H1 (cell line): ENCODE results near the gene XIRP1. TPM values are rescaled to one million over a fixed set of nuclear protein-coding genes. Genes with fewer than 3 reads are reported as not detected.

Experiments
- BCL11A ChIP-seq, 2 experiments: IDR thresholded peaks; one replicate each; pipeline ENCODE4 v1.6.1; 2011; ENCODE audit warnings: low read depth in 2 of 2, low read length in 2 of 2, mild to moderate bottlenecking in 2 of 2
- CBX5 ChIP-seq: fragments of 300-800, 300-1000 bp; sonication (generic); IDR thresholded peaks from 2 replicates; pipeline ENCODE4 v1.7.1; 2016; ENCODE audit warnings: antibody characterized with exemption, low read length, low read depth
- CEBPB ChIP-seq: IDR thresholded peaks from 2 replicates; pipeline ENCODE4 v1.6.1; 2012; ENCODE audit warnings: low read depth, low read length
- CREB1 ChIP-seq: IDR thresholded peaks from 2 replicates; pipeline ENCODE4 v1.6.1; 2012; ENCODE audit warnings: inconsistent platforms
- EZH2 ChIP-seq: fragments of 200-600 bp; sonication (generic); IDR thresholded peaks from 2 replicates; pipeline ENCODE4 v1.7.1; 2012; ENCODE audit warnings: low read depth, mild to moderate bottlenecking, moderate library complexity, low read length, inconsistent platforms; ENCODE audit not compliant: severe bottlenecking
- FOSL1 ChIP-seq: IDR thresholded peaks from 2 replicates; pipeline ENCODE4 v1.6.1; 2011; ENCODE audit warnings: mild to moderate bottlenecking, low read depth, low read length, moderate library complexity; ENCODE audit not compliant: insufficient read depth
- GTF2F1 ChIP-seq: IDR thresholded peaks from 2 replicates; pipeline ENCODE4 v1.6.1; 2012; ENCODE audit warnings: low read depth, low read length, improper control_type of control experiment, borderline replicate concordance
- HDAC6 ChIP-seq: IDR thresholded peaks from one replicate; pipeline ENCODE4 v1.7.1; 2012; ENCODE audit warnings: low read depth, mild to moderate bottlenecking, inconsistent platforms, low read length, moderate library complexity
- KDM5A ChIP-seq: fragments of 200-600 bp; IDR thresholded peaks from 2 replicates; pipeline ENCODE4 v1.7.1; 2012; ENCODE audit warnings: mild to moderate bottlenecking, low read length, inconsistent platforms, mixed read lengths
- NRF1 ChIP-seq: IDR thresholded peaks from 2 replicates; pipeline ENCODE4 v1.6.1; 2011; ENCODE audit warnings: mild to moderate bottlenecking, low read depth, low read length, improper control_type of control experiment
- RAD21 ChIP-seq, 2 experiments: IDR thresholded peaks in 1 of 2; conservative IDR thresholded peaks in 1 of 2; 2 replicates each; pipeline ENCODE4 v1.6.1; 2011; ENCODE audit warnings: low read depth in 2 of 2, low read length in 2 of 2, improper control_type of control experiment in 1 of 2, inconsistent platforms in 1 of 2, mild to moderate bottlenecking in 1 of 2, moderate library complexity in 1 of 2
- RBBP5 ChIP-seq: IDR thresholded peaks from 2 replicates; pipeline ENCODE4 v1.7.1; 2012; ENCODE audit warnings: low read depth, mild to moderate bottlenecking, inconsistent platforms, low read length, moderate library complexity, borderline replicate concordance
- RFX5 ChIP-seq: IDR thresholded peaks from 2 replicates; pipeline ENCODE4 v1.6.1; 2011; ENCODE audit warnings: low read depth, low read length, improper control_type of control experiment, borderline replicate concordance
- RXRA ChIP-seq: IDR thresholded peaks from 2 replicates; pipeline ENCODE4 v1.6.1; 2011; ENCODE audit warnings: low read depth, mild to moderate bottlenecking, low read length, moderate library complexity; ENCODE audit not compliant: insufficient read depth
- SP1 ChIP-seq: IDR thresholded peaks from 2 replicates; pipeline ENCODE4 v1.6.1; 2011; ENCODE audit warnings: low read depth, low read length
- SP2 ChIP-seq: IDR thresholded peaks from 2 replicates; pipeline ENCODE4 v1.6.1; 2012; ENCODE audit warnings: mild to moderate bottlenecking, low read length, inconsistent platforms
- SRF ChIP-seq: IDR thresholded peaks from 2 replicates; pipeline ENCODE4 v1.6.1; 2011; ENCODE audit warnings: mild to moderate bottlenecking, low read depth, low read length, moderate library complexity
- YY1 ChIP-seq: IDR thresholded peaks from 2 replicates; pipeline ENCODE4 v1.6.1; 2011; ENCODE audit warnings: low read depth, mild to moderate bottlenecking, low read length
- polyA plus RNA-seq, 7 experiments: library from polyadenylated mRNA; depleted of rRNA in 3 of 7; stranded (reverse) in 5 of 7; unstranded in 2 of 7; fragments of >200 nt in 5 of 7; fragments of 200-250 nt in 2 of 7; gene quantifications; 1 replicate in 5 of 7; 2 replicates in 1 of 7; 4 replicates in 1 of 7; pipeline versions ENCODE4 v1.2.1 to v1.2.3, GENCODE V29; 2011 to 2013; ENCODE audit warnings: missing spikeins in 2 of 7, mixed read lengths in 2 of 7
- total RNA-seq: library from RNA; stranded (reverse); fragmentation: NEBNext Ultra II Directional; extraction: Animal tissue kit (Norgen Biotek cat#: 25700); gene quantifications from 2 replicates; pipeline ENCODE4 v1.2.1, GENCODE V29; 2021
- TF ChIP-seq, protein P1 (sequence below), 3 experiments: IDR thresholded peaks; 1 replicate in 2 of 3; 2 replicates in 1 of 3; pipeline versions ENCODE4 v1.5.1 to v1.6.1; 2011; ENCODE audit warnings: low read length in 3 of 3, mild to moderate bottlenecking in 3 of 3, inconsistent platforms in 2 of 3, low read depth in 1 of 3, moderate library complexity in 1 of 3; ENCODE audit not compliant: insufficient read depth in 1 of 3; ENCODE audit errors: control extremely low read depth in 1 of 3
- TF ChIP-seq, protein P2 (sequence below): IDR thresholded peaks from 2 replicates; pipeline ENCODE4 v1.6.1; 2012; ENCODE audit warnings: inconsistent platforms
- TF ChIP-seq, protein P3 (sequence below): IDR thresholded peaks from 2 replicates; pipeline ENCODE4 v1.6.1; 2011; ENCODE audit warnings: low read depth, mild to moderate bottlenecking, low read length; ENCODE audit not compliant: insufficient read depth

XIRP1 gene
- total and polyA plus RNA-seq, 2 of the 8 experiments (the other 6 are each of a cell fraction or from before 2014, with no cell fraction given) = not detected

DNA sequence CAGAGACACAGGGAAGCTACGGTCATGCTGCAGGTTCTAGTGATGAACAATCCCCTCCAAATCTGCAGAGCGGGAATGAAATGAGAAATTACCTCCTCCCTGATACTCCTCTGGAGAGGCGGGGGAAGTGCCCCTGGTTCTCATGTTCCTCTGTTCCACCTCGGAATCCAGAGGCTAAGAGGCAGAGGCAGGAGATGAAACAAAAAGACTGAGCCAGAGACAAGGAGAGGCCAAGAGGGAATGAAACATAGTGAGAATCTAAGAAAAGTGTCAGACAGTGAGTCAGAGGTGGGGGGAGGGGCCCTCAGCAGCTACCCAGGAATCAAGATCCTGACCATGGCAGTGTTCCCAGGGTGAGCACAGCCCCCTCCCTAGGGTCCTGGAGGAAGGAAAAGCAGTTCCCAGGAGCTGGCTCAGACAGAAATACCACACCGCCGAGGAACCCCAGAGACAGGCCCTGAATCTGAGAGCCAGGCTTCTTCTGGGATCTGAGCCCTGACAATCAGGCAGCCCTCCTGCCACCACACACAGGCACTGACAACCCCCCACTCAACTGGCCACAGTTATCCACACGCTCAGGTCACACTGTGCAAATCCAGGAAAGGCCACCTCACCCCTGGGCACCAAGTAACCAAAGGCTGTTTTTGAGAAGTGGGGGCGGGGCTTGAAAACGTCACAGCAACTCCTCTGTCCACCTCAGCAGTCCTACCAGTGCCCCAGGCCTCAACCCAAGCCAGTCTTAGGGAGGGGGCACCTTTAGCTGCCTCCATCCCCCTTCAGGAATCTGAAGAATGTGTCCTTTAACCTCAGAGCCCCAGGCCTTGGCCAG, 41.4 kb downstream of the XIRP1 start (continued):
- TF ChIP-seq RBBP5 (peak; percentile 81), CBX5 (no peak), CEBPB (no peak), RXRA (no peak), SRF (no peak), EZH2 (no peak), NRF1 (no peak), KDM5A (no peak), RAD21 (IDR thresholded peaks at IDR 0.05 in 1 of 2, conservative IDR thresholded peaks at IDR 0.05 in 1 of 2; ENCODE audit: low read depth in 2 of 2, low read length in 2 of 2) (no peak), SP2 (no peak), FOSL1 (no peak), YY1 (no peak), RFX5 (no peak), HDAC6 (no peak), BCL11A (IDR thresholded peaks at IDR 0.05; ENCODE audit: low read depth in 2 of 2, low read length in 2 of 2) (no peak), GTF2F1 (no peak), CREB1 (peak; percentile 77), SP1 (peak; percentile 73; the same call in 1 of the 2 replicates)
- TF ChIP-seq, protein P1, sequence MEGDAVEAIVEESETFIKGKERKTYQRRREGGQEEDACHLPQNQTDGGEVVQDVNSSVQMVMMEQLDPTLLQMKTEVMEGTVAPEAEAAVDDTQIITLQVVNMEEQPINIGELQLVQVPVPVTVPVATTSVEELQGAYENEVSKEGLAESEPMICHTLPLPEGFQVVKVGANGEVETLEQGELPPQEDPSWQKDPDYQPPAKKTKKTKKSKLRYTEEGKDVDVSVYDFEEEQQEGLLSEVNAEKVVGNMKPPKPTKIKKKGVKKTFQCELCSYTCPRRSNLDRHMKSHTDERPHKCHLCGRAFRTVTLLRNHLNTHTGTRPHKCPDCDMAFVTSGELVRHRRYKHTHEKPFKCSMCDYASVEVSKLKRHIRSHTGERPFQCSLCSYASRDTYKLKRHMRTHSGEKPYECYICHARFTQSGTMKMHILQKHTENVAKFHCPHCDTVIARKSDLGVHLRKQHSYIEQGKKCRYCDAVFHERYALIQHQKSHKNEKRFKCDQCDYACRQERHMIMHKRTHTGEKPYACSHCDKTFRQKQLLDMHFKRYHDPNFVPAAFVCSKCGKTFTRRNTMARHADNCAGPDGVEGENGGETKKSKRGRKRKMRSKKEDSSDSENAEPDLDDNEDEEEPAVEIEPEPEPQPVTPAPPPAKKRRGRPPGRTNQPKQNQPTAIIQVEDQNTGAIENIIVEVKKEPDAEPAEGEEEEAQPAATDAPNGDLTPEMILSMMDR (IDR thresholded peaks at IDR 0.05; ENCODE audit: control extremely low read depth in 1 of 3, insufficient read depth in 1 of 3, low read depth in 1 of 3, low read length in 3 of 3) = no peak
- TF ChIP-seq, protein P2, sequence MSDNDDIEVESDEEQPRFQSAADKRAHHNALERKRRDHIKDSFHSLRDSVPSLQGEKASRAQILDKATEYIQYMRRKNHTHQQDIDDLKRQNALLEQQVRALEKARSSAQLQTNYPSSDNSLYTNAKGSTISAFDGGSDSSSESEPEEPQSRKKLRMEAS = no peak
- TF ChIP-seq, protein P3, sequence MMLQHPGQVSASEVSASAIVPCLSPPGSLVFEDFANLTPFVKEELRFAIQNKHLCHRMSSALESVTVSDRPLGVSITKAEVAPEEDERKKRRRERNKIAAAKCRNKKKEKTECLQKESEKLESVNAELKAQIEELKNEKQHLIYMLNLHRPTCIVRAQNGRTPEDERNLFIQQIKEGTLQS = no peak
